Urinary bladder (tissue), 4 donors: ENCODE measurements around the gene PFKL. TPM values are rescaled to one million over a fixed set of nuclear protein-coding genes. Genes with fewer than 3 reads are reported as not detected.

ENCODE experiments used
- DNase-seq: peaks from one replicate; pipeline ENCODE4 v3.0.0-alpha.2; 2015; ENCODE audit errors: extremely low spot score
- H3K27ac ChIP-seq: one replicate; pipeline ENCODE4 v1.5.1; 2013; ENCODE audit warnings: low read depth, mild to moderate bottlenecking, moderate library complexity
- H3K36me3 ChIP-seq: one replicate; pipeline ENCODE4 v1.6.1; 2013; ENCODE audit warnings: mild to moderate bottlenecking, moderate library complexity; ENCODE audit not compliant: insufficient read depth
- H3K4me1 ChIP-seq: one replicate; pipeline ENCODE4 v1.6.1; 2013; ENCODE audit warnings: mild to moderate bottlenecking, moderate library complexity; ENCODE audit not compliant: insufficient read depth
- H3K4me3 ChIP-seq: one replicate; pipeline ENCODE4 v1.5.1; 2013; ENCODE audit warnings: low read depth, low read length
- WGBS: extraction: QIAGEN DNeasy Blood & Tissue Kit; methylation state at CpG from one replicate; pipeline ENCODE4 v1.1.7; 2013; 5-methylcytosine and 5-hydroxymethylcytosine counted together
- polyA plus RNA-seq: library from polyadenylated mRNA; stranded (reverse); fragments of 200-250 nt; gene quantifications from one replicate; pipeline ENCODE4 v1.2.3, GENCODE V29; 2013
- total RNA-seq: library from RNA; depleted of rRNA; stranded (reverse); fragments of >200 nt; gene quantifications from one replicate; pipeline ENCODE4 v1.2.3, GENCODE V29; 2014
- donor health status: healthy with polysubstance abuse.
- donor health status: healthy.

PFKL gene
- total RNA-seq (74.8 TPM), polyA plus RNA-seq (116 TPM)

- no peaks in the 10 kb centered on the region for H3K4me1 ChIP-seq
- no peaks in the 10 kb centered on the region for H3K36me3 ChIP-seq
- peak; percentile 23 for DNase-seq
- peak within 1 kb of the TSS; percentile 88 for H3K27ac ChIP-seq
- peak within 1 kb of the TSS; percentile 90 for H3K4me3 ChIP-seq
- under 1% methylated on average over 94 of the region's 94 CpGs for WGBS
Measured at GRCh38 chr21:44299458-44300261, at the start of gene PFKL. PFKL (plus strand) TSS chr21:44300053; CDS start chr21:44300106, 53 bp downstream.

- Histone ChIP-seq H3K36me3 (no peaks in the 10 kb centered on the region), H3K4me1 (no peaks in the 10 kb centered on the region), H3K4me3 (no peak overlapping the region), H3K27ac (no peak overlapping the region)
- 69% methylated on average over 29 of the region's 29 CpGs for WGBS
- DNase-seq, result no peak
Measured at GRCh38 chr21:44253832-44254710, 45.8 kb upstream of the PFKL start.

GRCh38 chr21:44255511-44255981 is 44.3 kb upstream of the PFKL start:
- no peak for DNase-seq

DNA sequence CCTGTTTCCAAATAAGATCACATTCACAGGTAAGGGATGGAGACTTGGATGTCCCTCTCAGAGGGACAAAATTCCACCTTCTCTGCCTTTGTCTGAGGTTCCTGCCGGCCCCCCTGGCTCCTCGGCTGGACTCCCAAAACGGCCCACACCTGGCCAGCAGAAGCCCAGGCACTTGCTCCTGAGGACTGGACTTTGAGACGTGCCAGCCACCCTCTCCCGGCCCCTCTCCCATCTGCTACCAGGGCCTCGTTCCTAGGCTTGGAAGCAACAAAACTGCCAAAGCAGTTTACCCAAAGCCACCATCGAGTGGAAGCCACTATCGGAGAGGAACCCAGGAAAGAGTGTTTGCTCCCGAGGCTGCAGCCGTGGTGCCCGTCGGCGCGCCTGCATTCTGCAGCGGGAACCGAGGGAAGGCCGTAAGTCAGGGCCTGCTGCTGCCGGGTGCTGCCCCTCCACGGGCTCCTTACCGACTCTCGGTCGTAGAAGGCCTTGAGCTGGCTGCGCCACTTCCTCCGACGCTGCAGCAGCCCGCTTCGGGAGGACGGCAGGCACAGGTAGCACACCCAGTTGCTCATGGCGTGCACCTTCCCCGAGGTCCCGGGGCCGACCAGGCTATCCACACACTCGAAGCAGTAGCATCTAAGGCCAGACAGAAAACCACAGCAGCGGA is 41.7 kb upstream of the PFKL start:
- Histone ChIP-seq H3K4me3 (no peak overlapping the region), H3K27ac (no peak overlapping the region), H3K36me3 (no peaks in the 10 kb centered on the region), H3K4me1 (no peaks in the 10 kb centered on the region)
- 89% methylated on average over 34 of the region's 34 CpGs for WGBS
- no peak for DNase-seq

More at GRCh38 chr21:44255511-44255981, 44.3 kb upstream of the PFKL start:
- no peak overlapping the region for H3K4me3 ChIP-seq
- no peaks in the 10 kb centered on the region for H3K36me3 ChIP-seq
- no peaks in the 10 kb centered on the region for H3K4me1 ChIP-seq
- H3K27ac ChIP-seq, result no peak overlapping the region
- WGBS, result 80% methylated on average over 11 of the region's 11 CpGs

DNA sequence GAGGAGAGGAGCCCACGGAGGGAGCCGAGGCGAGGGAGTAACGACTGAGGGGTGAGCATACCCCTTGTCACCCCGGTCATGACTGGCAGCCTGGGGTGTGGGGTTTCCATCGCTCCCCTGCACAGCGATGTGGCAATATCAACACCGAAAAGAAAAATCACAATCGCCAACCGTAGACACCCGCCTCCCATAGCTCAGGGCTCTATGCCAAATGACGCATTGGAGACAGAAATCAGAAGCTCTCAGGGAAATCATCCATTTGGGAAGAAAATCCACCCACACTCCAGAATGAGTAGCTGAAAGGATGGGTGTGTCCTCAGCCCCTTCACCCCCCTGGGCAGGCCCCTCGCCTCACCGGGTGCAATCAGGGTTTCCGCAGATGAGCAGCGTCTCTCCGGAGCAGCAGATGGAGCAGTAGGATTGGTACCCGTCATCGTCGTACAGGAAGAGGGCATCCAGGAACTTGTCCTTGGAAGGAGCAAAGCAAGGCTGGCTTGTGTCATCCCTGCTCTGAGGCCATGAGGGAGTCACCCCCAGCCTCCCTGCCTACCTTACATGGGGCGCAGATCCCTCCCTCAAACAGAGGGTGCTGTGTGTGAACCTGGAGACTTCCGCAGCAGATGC is 40.7 kb upstream of the PFKL start:
- WGBS, result 84% methylated on average over 22 of the region's 22 CpGs
- H3K27ac ChIP-seq, result no peak overlapping the region
- no peak overlapping the region for H3K4me3 ChIP-seq
- H3K36me3 ChIP-seq, result no peaks in the 10 kb centered on the region
- no peak for DNase-seq
- no peaks in the 10 kb centered on the region for H3K4me1 ChIP-seq

DNA sequence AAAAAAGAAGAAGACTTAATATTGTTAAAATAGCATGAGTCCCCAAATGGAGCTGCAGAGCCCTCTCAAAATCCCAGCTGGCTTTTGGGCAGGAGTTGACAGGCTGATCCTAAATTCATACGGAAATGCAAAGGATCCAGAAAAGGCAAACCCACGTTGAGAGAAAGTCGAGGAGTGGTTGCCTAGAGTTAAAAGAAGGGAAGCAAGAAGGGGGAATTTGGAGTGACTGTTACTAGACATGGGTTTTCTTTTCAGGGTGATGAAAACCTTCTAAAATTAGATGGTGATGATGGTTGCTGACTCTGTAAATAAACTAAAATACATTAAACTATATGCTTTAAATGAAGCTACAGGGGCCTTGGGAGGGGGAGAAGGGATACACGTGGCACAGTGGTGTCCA is 39.8 kb upstream of the PFKL start:
- no peak overlapping the region for H3K4me3 ChIP-seq
- no peak overlapping the region for H3K27ac ChIP-seq
- no peak for DNase-seq
- no peaks in the 10 kb centered on the region for H3K36me3 ChIP-seq
- H3K4me1 ChIP-seq, result no peaks in the 10 kb centered on the region
- 59% methylated on average over 4 of the region's 4 CpGs for WGBS

- Histone ChIP-seq H3K4me3 (no peak overlapping the region), H3K36me3 (no peaks in the 10 kb centered on the region), H3K27ac (no peak overlapping the region), H3K4me1 (no peaks in the 10 kb centered on the region)
- 83% methylated on average over 19 of the region's 19 CpGs for WGBS
- no peak for DNase-seq
Measured at GRCh38 chr21:44260791-44261631, 38.8 kb upstream of the PFKL start.

GRCh38 chr21:44261675-44262295 is 38.1 kb upstream of the PFKL start, which contains the start of gene DNMT3L:
DNMT3L (minus strand) TSS chr21:44261897; CDS start chr21:44261259, 638 bp downstream.
- 75% methylated on average over 19 of the region's 19 CpGs for WGBS
- Histone ChIP-seq H3K27ac (no peak within 1 kb of the TSS), H3K4me3 (no peak within 1 kb of the TSS), H3K4me1 (no peaks in the 10 kb centered on the region), H3K36me3 (no peaks in the 10 kb centered on the region)
- no peak for DNase-seq

- WGBS, result 82% methylated on average over 12 of the region's 12 CpGs
- no peak overlapping the region for H3K4me3 ChIP-seq
- no peaks in the 10 kb centered on the region for H3K4me1 ChIP-seq
- no peak for DNase-seq
- H3K36me3 ChIP-seq, result no peaks in the 10 kb centered on the region
- H3K27ac ChIP-seq, result no peak overlapping the region
Measured at GRCh38 chr21:44262338-44263056, 37.4 kb upstream of the PFKL start.

- no peaks in the 10 kb centered on the region for H3K4me1 ChIP-seq
- no peaks in the 10 kb centered on the region for H3K36me3 ChIP-seq
- peak; percentile 7 for DNase-seq
- 57% methylated on average over 18 of the region's 18 CpGs for WGBS
- H3K27ac ChIP-seq, result no peak overlapping the region
- no peak overlapping the region for H3K4me3 ChIP-seq
Measured at GRCh38 chr21:44263221-44263760, 36.6 kb upstream of the PFKL start.

DNA sequence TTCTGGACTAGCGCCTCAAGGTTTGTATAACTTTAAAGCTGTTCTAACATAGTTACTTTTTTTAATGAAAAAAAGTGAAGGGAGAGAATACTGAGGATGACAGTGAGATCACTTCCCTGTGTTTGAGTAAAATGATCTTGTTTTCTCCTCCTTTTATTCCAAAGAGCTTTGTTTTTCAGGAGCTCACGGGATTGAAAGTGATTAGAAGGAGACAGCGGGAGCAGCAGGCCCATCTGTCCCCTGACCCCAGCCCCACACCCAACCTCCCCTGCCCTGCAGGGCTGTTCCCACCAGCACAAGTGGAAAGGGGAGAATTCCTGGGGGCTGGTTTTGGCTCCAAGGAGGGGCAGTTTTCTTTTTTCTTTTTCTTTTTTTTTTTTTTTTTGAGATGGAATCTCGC is 36.1 kb upstream of the PFKL start:
- no peak overlapping the region for H3K4me3 ChIP-seq
- no peak overlapping the region for H3K27ac ChIP-seq
- WGBS, result 84% methylated on average over 4 of the region's 4 CpGs
- no peak for DNase-seq
- H3K4me1 ChIP-seq, result no peaks in the 10 kb centered on the region
- H3K36me3 ChIP-seq, result no peaks in the 10 kb centered on the region
